Measurements from ENCODE around the gene ZNRD2.

ZNRD2 gene

GRCh38 chr11:65538915-65539743 lies 31.1 kb upstream of the ZNRD2 start:
- H2AFZ ChIP-seq (ENCODE audit: low read length): peak overlapping the region; percentile 51; the same call in 1 of the 2 replicates
- peak overlapping the region; percentile 76; the same call in 1 of the 2 replicates for H3K27ac ChIP-seq (ENCODE audit: low read length)
- peak overlapping the region; percentile 70 for H3K4me3 ChIP-seq (ENCODE audit: low read length)
- no peaks in the 10 kb centered on the region for H4K20me1 ChIP-seq (ENCODE audit: insufficient read depth, low read length)
- 0 out of 2 replicates have a peak, but pooled peaks cover 3% of the 10 kb centered on the region for H3K79me2 ChIP-seq (ENCODE audit: low read length)
- DNase-seq: no peak
- H3F3A ChIP-seq (ENCODE audit: insufficient read depth, low read length): peaks cover 27% of the 10 kb centered on the region
- H3K27me3 ChIP-seq (replicated peaks; ENCODE audit: insufficient read depth, low read length): no peaks in the 10 kb centered on the region
- TF ChIP-seq EZH2 (optimal IDR thresholded peaks at IDR 0.05; ENCODE audit: low read depth, low read length) (no peak), EZH2phosphoT487 (IDR thresholded peaks at IDR 0.05; ENCODE audit: low read length) (no peak), CTCF (IDR thresholded peaks at IDR 0.05; ENCODE audit: low read length) (no peak)
- no peak overlapping the region for H3K9ac ChIP-seq (ENCODE audit: low read length)
- peaks cover 15% of the 10 kb centered on the region for H3K4me1 ChIP-seq (ENCODE audit: low read length)
- no peaks in the 10 kb centered on the region for H3K9me2 ChIP-seq (replicated peaks; ENCODE audit: insufficient read depth, low read length)
- H3K36me3 ChIP-seq (replicated peaks; ENCODE audit: insufficient read depth, low read length): no peaks in the 10 kb centered on the region; the same call in 1 of the 2 replicates
- H3K9me3 ChIP-seq (replicated peaks; ENCODE audit: insufficient read depth, low read length): no peaks in the 10 kb centered on the region
- H3K4me2 ChIP-seq (ENCODE audit: low read depth, low read length): peak overlapping the region; percentile 86; the same call in 1 of the 2 replicates

GRCh38 chr11:65539744-65540289 lies 30.5 kb upstream of the ZNRD2 start:
- H3K36me3 ChIP-seq (replicated peaks; ENCODE audit: insufficient read depth, low read length): no peaks in the 10 kb centered on the region; the same call in 1 of the 2 replicates
- H3F3A ChIP-seq (ENCODE audit: insufficient read depth, low read length): peaks cover 27% of the 10 kb centered on the region
- H3K27me3 ChIP-seq (replicated peaks; ENCODE audit: insufficient read depth, low read length): no peaks in the 10 kb centered on the region
- peak overlapping the region; percentile 70 for H3K4me3 ChIP-seq (ENCODE audit: low read length)
- peak overlapping the region; percentile 51 for H2AFZ ChIP-seq (ENCODE audit: low read length)
- no peaks in the 10 kb centered on the region for H3K9me2 ChIP-seq (replicated peaks; ENCODE audit: insufficient read depth, low read length)
- 0 out of 2 replicates have a peak, but pooled peaks cover 3% of the 10 kb centered on the region for H3K79me2 ChIP-seq (ENCODE audit: low read length)
- H3K9me3 ChIP-seq (replicated peaks; ENCODE audit: insufficient read depth, low read length): no peaks in the 10 kb centered on the region
- peaks cover 15% of the 10 kb centered on the region for H3K4me1 ChIP-seq (ENCODE audit: low read length)
- TF ChIP-seq CTCF (IDR thresholded peaks at IDR 0.05; ENCODE audit: low read length) (no peak), EZH2phosphoT487 (IDR thresholded peaks at IDR 0.05; ENCODE audit: low read length) (no peak), EZH2 (optimal IDR thresholded peaks at IDR 0.05; ENCODE audit: low read depth, low read length) (no peak)
- H3K9ac ChIP-seq (ENCODE audit: low read length): peak overlapping the region; percentile 49
- H4K20me1 ChIP-seq (ENCODE audit: insufficient read depth, low read length): no peaks in the 10 kb centered on the region
- H3K27ac ChIP-seq (ENCODE audit: low read length): peak overlapping the region; percentile 76; the same call in 1 of the 2 replicates
- H3K4me2 ChIP-seq (ENCODE audit: low read depth, low read length): peak overlapping the region; percentile 86; the same call in 1 of the 2 replicates
- DNase-seq: peak; percentile 89

- peak; percentile 90 for DNase-seq
- Histone ChIP-seq H3K36me3 (replicated peaks; ENCODE audit: insufficient read depth, low read length) (no peaks in the 10 kb centered on the region; the same call in 1 of the 2 replicates), H3K4me3 (ENCODE audit: low read length) (peak overlapping the region; percentile 70), H3K4me1 (ENCODE audit: low read length) (peaks cover 15% of the 10 kb centered on the region), H3K27ac (ENCODE audit: low read length) (peak overlapping the region; percentile 76; the same call in 1 of the 2 replicates), H2AFZ (ENCODE audit: low read length) (peak overlapping the region; percentile 77), H3K79me2 (ENCODE audit: low read length) (0 out of 2 replicates have a peak, but pooled peaks cover 3% of the 10 kb centered on the region), H4K20me1 (ENCODE audit: insufficient read depth, low read length) (no peaks in the 10 kb centered on the region), H3K27me3 (replicated peaks; ENCODE audit: insufficient read depth, low read length) (no peaks in the 10 kb centered on the region), H3K4me2 (ENCODE audit: low read depth, low read length) (peak overlapping the region; percentile 86), H3K9me2 (replicated peaks; ENCODE audit: insufficient read depth, low read length) (no peaks in the 10 kb centered on the region), H3F3A (ENCODE audit: insufficient read depth, low read length) (peaks cover 27% of the 10 kb centered on the region), H3K9ac (ENCODE audit: low read length) (peak overlapping the region; percentile 56), H3K9me3 (replicated peaks; ENCODE audit: insufficient read depth, low read length) (no peaks in the 10 kb centered on the region)
- TF ChIP-seq EZH2 (optimal IDR thresholded peaks at IDR 0.05; ENCODE audit: low read depth, low read length) (no peak), CTCF (IDR thresholded peaks at IDR 0.05; ENCODE audit: low read length) (peak; percentile 83)
Observed at GRCh38 chr11:65540290-65541092, 29.8 kb upstream of the ZNRD2 start.
